Smooth muscle cell (in vitro differentiated cells): ENCODE measurements around the gene DDX10. TPM values are rescaled to one million over a fixed set of nuclear protein-coding genes. Genes with fewer than 3 reads are reported as not detected.

Source experiments
- DNase-seq: peaks from one replicate; lab custom pipeline; 2025; ENCODE audit not compliant: unreplicated experiment; lab: John Stamatoyannopoulos, UW
- H2AFZ ChIP-seq: fragments of 200-600 bp; sonication (generic); 2 replicates; pipeline ENCODE4 v1.6.0; 2016; ENCODE audit warnings: antibody characterized with exemption, low read depth, mild to moderate bottlenecking
- H3F3A ChIP-seq: fragments of 200-600 bp; sonication (generic); 2 replicates; pipeline ENCODE4 v1.6.0; 2017; ENCODE audit warnings: antibody characterized with exemption, low read depth
- H3K27ac ChIP-seq: fragments of 200-600 bp; sonication (generic); 2 replicates; pipeline ENCODE4 v1.5.1; 2016; ENCODE audit warnings: low read depth, mild to moderate bottlenecking
- H3K27me3 ChIP-seq: fragments of 200-600 bp; sonication (generic); 2 replicates; pipeline ENCODE4 v1.6.1; 2016; ENCODE audit warnings: low read depth, mild to moderate bottlenecking
- H3K36me3 ChIP-seq: fragments of 200-600 bp; sonication (generic); 2 replicates; pipeline ENCODE4 v1.5.1; 2016; ENCODE audit warnings: low read depth
- H3K4me1 ChIP-seq: fragments of 200-600 bp; sonication (generic); 2 replicates; pipeline ENCODE4 v1.5.1; 2016; ENCODE audit warnings: low read depth
- H3K4me2 ChIP-seq: fragments of 200-600 bp; sonication (generic); 2 replicates; pipeline ENCODE4 v1.6.0; 2016; ENCODE audit warnings: mild to moderate bottlenecking
- H3K4me3 ChIP-seq: fragments of 200-600 bp; sonication (generic); 2 replicates; pipeline ENCODE4 v1.5.1; 2016; ENCODE audit warnings: mild to moderate bottlenecking
- H3K79me2 ChIP-seq: fragments of 200-600 bp; sonication (generic); 2 replicates; pipeline ENCODE4 v1.6.0; 2016; ENCODE audit warnings: low read depth, mild to moderate bottlenecking
- H3K9ac ChIP-seq: fragments of 200-600 bp; sonication (generic); 2 replicates; pipeline ENCODE4 v1.6.0; 2016; ENCODE audit warnings: low read depth
- H3K9me3 ChIP-seq: fragments of 200-600 bp; sonication (generic); replicated peaks from 2 replicates; pipeline ENCODE4 v1.5.1; 2016; ENCODE audit warnings: low read depth
- H4K20me1 ChIP-seq: fragments of 200-600 bp; sonication (generic); 2 replicates; pipeline ENCODE4 v1.6.0; 2016; ENCODE audit warnings: low read depth
- CTCF ChIP-seq: fragments of 200-600 bp; sonication (generic); IDR thresholded peaks from 2 replicates; pipeline ENCODE4 v1.5.1; 2017; ENCODE audit warnings: borderline replicate concordance, mild to moderate bottlenecking, antibody characterized with exemption; ENCODE audit not compliant: insufficient read depth, poor library complexity, severe bottlenecking
- WGBS: methylation state at CpG from one replicate; pipeline ENCODE4 v1.1.7; 2016; ENCODE audit warnings: low lambda C conversion rate; 5-methylcytosine and 5-hydroxymethylcytosine counted together
- polyA plus RNA-seq: library from polyadenylated mRNA; unstranded; fragments of >200 nt; fragmentation: Nextera tagmentation; extraction: Ambion mirVana; gene quantifications from 2 replicates; pipeline ENCODE4 v1.2.1, GENCODE V29; 2016
- total RNA-seq: library from RNA; depleted of rRNA; stranded (reverse); fragments of >200 nt; gene quantifications from 2 replicates; pipeline ENCODE4 v1.2.3, GENCODE V29; 2014

DDX10 gene
- total and polyA plus RNA-seq, 2 experiments from 2014 or later, result 7.3 to 15.7 TPM

- Histone ChIP-seq H3K4me2 (no peak overlapping the region), H2AFZ (no peak overlapping the region), H3K4me3 (no peak overlapping the region), H3K9me3 (no peaks in the 10 kb centered on the region), H3K79me2 (no peaks in the 10 kb centered on the region), H3K4me1 (no peaks in the 10 kb centered on the region), H3K9ac (no peak overlapping the region), H3F3A (no peaks in the 10 kb centered on the region), H3K27me3 (no peaks in the 10 kb centered on the region), H3K36me3 (no peaks in the 10 kb centered on the region), H4K20me1 (no peaks in the 10 kb centered on the region), H3K27ac (no peak overlapping the region)
- no peak for TF ChIP-seq CTCF
- 82% methylated on average over 7 of the region's 7 CpGs for WGBS
- DNase-seq, result no peak
Observed at GRCh38 chr11:108927791-108928545, 263.1 kb downstream of the DDX10 start.

- peak overlapping the region; percentile 19 for H3K9ac ChIP-seq
- 9% methylated on average over 1 of the region's 1 CpG for WGBS
Observed at GRCh38 chr11:108929241-108929640, 264.4 kb downstream of the DDX10 start.

GRCh38 chr11:108931168-108931567 lies 266.3 kb downstream of the DDX10 start:
- Histone ChIP-seq H3K27ac (no peak overlapping the region), H3K79me2 (no peaks in the 10 kb centered on the region), H3K36me3 (no peaks in the 10 kb centered on the region), H3K9me3 (no peaks in the 10 kb centered on the region), H3F3A (no peaks in the 10 kb centered on the region), H4K20me1 (no peaks in the 10 kb centered on the region), H3K4me3 (no peak overlapping the region), H3K9ac (no peak overlapping the region), H3K4me2 (no peak overlapping the region), H3K4me1 (no peaks in the 10 kb centered on the region), H2AFZ (no peak overlapping the region), H3K27me3 (no peaks in the 10 kb centered on the region)
- no peak for TF ChIP-seq CTCF
- 86% methylated on average over 2 of the region's 2 CpGs for WGBS
- no peak for DNase-seq

More at GRCh38 chr11:108929241-108929640, 264.4 kb downstream of the DDX10 start:
- H3K27ac ChIP-seq, result peak overlapping the region; percentile 56
- DNase-seq, result no peak
- no peaks in the 10 kb centered on the region for H3K4me1 ChIP-seq
- no peaks in the 10 kb centered on the region for H3K36me3 ChIP-seq
- H3K4me2 ChIP-seq, result no peak overlapping the region
- no peaks in the 10 kb centered on the region for H3F3A ChIP-seq
- no peaks in the 10 kb centered on the region for H3K27me3 ChIP-seq
- no peak overlapping the region for H3K4me3 ChIP-seq
- H4K20me1 ChIP-seq, result no peaks in the 10 kb centered on the region
- TF ChIP-seq CTCF, result no peak
- H3K9me3 ChIP-seq, result no peaks in the 10 kb centered on the region
- no peaks in the 10 kb centered on the region for H3K79me2 ChIP-seq
- H2AFZ ChIP-seq, result no peak overlapping the region

- Histone ChIP-seq H3K9ac (no peak overlapping the region), H3K4me1 (no peaks in the 10 kb centered on the region), H3K27ac (peak overlapping the region; percentile 41), H4K20me1 (no peaks in the 10 kb centered on the region), H3K4me2 (peak overlapping the region; percentile 42), H3K27me3 (no peaks in the 10 kb centered on the region), H2AFZ (no peak overlapping the region), H3K79me2 (no peaks in the 10 kb centered on the region), H3K9me3 (no peaks in the 10 kb centered on the region), H3K4me3 (no peak overlapping the region), H3F3A (peaks cover 4% of the 10 kb centered on the region), H3K36me3 (no peaks in the 10 kb centered on the region)
- 78% methylated on average over 2 of the region's 2 CpGs for WGBS
- DNase-seq, result no peak
- TF ChIP-seq CTCF, result no peak
Observed at GRCh38 chr11:108933630-108934029, 268.8 kb downstream of the DDX10 start.
